ENCODE data around the gene PNLIP. TPM values are rescaled to one million over a fixed set of nuclear protein-coding genes. Genes with fewer than 3 reads are reported as not detected.

PNLIP gene
- total RNA-seq, 2 donors from 2014 or later = not detected

- no peak for ATAC-seq
- no peak overlapping the region for H3K27ac Mint-ChIP-seq
- no peak overlapping the region for H3K4me3 Mint-ChIP-seq
Measured at GRCh38 chr10:116593139-116593740, 47.5 kb downstream of the PNLIP start.

GRCh38 chr10:116594525-116595035 lies 48.8 kb downstream of the PNLIP start:
- Mint-ChIP-seq H3K27me3 (no peaks in the 10 kb centered on the region), H3K4me1 (ENCODE audit: low read depth in 2 of 2) (no peaks in the 10 kb centered on the region), H3K9me3 (no peaks in the 10 kb centered on the region), H3K36me3 (no peaks in the 10 kb centered on the region), H3K4me3 (no peak overlapping the region), H3K27ac (no peak overlapping the region)
- ATAC-seq (no peak), DNase-seq (ENCODE audit: low spot score) (no peak)

More at GRCh38 chr10:116593139-116593740, 47.5 kb downstream of the PNLIP start:
- DNase-seq (ENCODE audit: low spot score) = no peak
- Mint-ChIP-seq H3K36me3 (no peaks in the 10 kb centered on the region), H3K9me3 (no peaks in the 10 kb centered on the region), H3K4me1 (ENCODE audit: low read depth in 2 of 2) (no peaks in the 10 kb centered on the region), H3K27me3 (no peaks in the 10 kb centered on the region)

- DNase-seq (ENCODE audit: low spot score) (no peak), ATAC-seq (no peak)
- no peak overlapping the region for H3K4me3 Mint-ChIP-seq
- H3K27me3 Mint-ChIP-seq = no peaks in the 10 kb centered on the region
- H3K9me3 Mint-ChIP-seq = no peaks in the 10 kb centered on the region
- no peaks in the 10 kb centered on the region for H3K36me3 Mint-ChIP-seq
- H3K27ac Mint-ChIP-seq = no peak overlapping the region
- no peaks in the 10 kb centered on the region for H3K4me1 Mint-ChIP-seq (ENCODE audit: low read depth in 2 of 2)
Measured at GRCh38 chr10:116596062-116596461, 50.3 kb downstream of the PNLIP start.

GRCh38 chr10:116597543-116597942 lies 51.8 kb downstream of the PNLIP start:
- ATAC-seq (no peak), DNase-seq (ENCODE audit: low spot score) (no peak)
- Mint-ChIP-seq H3K27me3 (no peaks in the 10 kb centered on the region), H3K27ac (no peak overlapping the region), H3K36me3 (no peaks in the 10 kb centered on the region), H3K4me3 (no peak overlapping the region), H3K9me3 (no peaks in the 10 kb centered on the region), H3K4me1 (ENCODE audit: low read depth in 2 of 2) (no peaks in the 10 kb centered on the region)

GRCh38 chr10:116598329-116598728 lies 52.6 kb downstream of the PNLIP start:
- Mint-ChIP-seq H3K27ac (no peak overlapping the region), H3K4me3 (no peak overlapping the region), H3K36me3 (no peaks in the 10 kb centered on the region), H3K27me3 (no peaks in the 10 kb centered on the region), H3K4me1 (ENCODE audit: low read depth in 2 of 2) (no peaks in the 10 kb centered on the region), H3K9me3 (no peaks in the 10 kb centered on the region)
- no peak for ATAC-seq
- DNase-seq (ENCODE audit: low spot score) = no peak

- no peaks in the 10 kb centered on the region for H3K27me3 Mint-ChIP-seq
- no peaks in the 10 kb centered on the region for H3K9me3 Mint-ChIP-seq
- no peak overlapping the region for H3K4me3 Mint-ChIP-seq
- DNase-seq (ENCODE audit: low spot score) = no peak
- no peaks in the 10 kb centered on the region for H3K36me3 Mint-ChIP-seq
- H3K4me1 Mint-ChIP-seq (ENCODE audit: low read depth in 2 of 2) = no peaks in the 10 kb centered on the region
- H3K27ac Mint-ChIP-seq = no peak overlapping the region
- no peak for ATAC-seq
Measured at GRCh38 chr10:116599991-116600390, 54.3 kb downstream of the PNLIP start.

GRCh38 chr10:116602648-116603400 lies 57.1 kb downstream of the PNLIP start:
- Mint-ChIP-seq H3K36me3 (no peaks in the 10 kb centered on the region), H3K27ac (no peak overlapping the region)
- no peak for DNase-seq (ENCODE audit: low spot score)

GRCh38 chr10:116606061-116606483 lies 60.3 kb downstream of the PNLIP start:
- no peaks in the 10 kb centered on the region for H3K9me3 Mint-ChIP-seq
- H3K36me3 Mint-ChIP-seq = no peaks in the 10 kb centered on the region
- H3K4me3 Mint-ChIP-seq = no peak overlapping the region
- no peak for ATAC-seq
- peaks cover 12 to 19% of the 10 kb centered on the region in 2 donors for H3K27me3 Mint-ChIP-seq
- DNase-seq (ENCODE audit: low spot score) = no peak
- H3K4me1 Mint-ChIP-seq (ENCODE audit: low read depth in 2 of 2) = no peaks in the 10 kb centered on the region
- no peak overlapping the region for H3K27ac Mint-ChIP-seq

More at GRCh38 chr10:116602648-116603400, 57.1 kb downstream of the PNLIP start:
- H3K4me1 Mint-ChIP-seq (ENCODE audit: low read depth in 2 of 2) = no peaks in the 10 kb centered on the region
- H3K27me3 Mint-ChIP-seq = peaks cover 0 to 4% of the 10 kb centered on the region in 2 donors
- no peaks in the 10 kb centered on the region for H3K9me3 Mint-ChIP-seq
- no peak overlapping the region for H3K4me3 Mint-ChIP-seq
- peak in 1 of 2 donors; percentile 48 for ATAC-seq

- no peak for ATAC-seq
- H3K36me3 Mint-ChIP-seq = no peaks in the 10 kb centered on the region
- no peaks in the 10 kb centered on the region for H3K9me3 Mint-ChIP-seq
- H3K27me3 Mint-ChIP-seq = peaks cover 12 to 19% of the 10 kb centered on the region in 2 donors
- no peaks in the 10 kb centered on the region for H3K4me1 Mint-ChIP-seq (ENCODE audit: low read depth in 2 of 2)
- DNase-seq (ENCODE audit: low spot score) = no peak
- H3K4me3 Mint-ChIP-seq = no peak overlapping the region
- H3K27ac Mint-ChIP-seq = no peak overlapping the region
Measured at GRCh38 chr10:116607336-116607735, 61.6 kb downstream of the PNLIP start.

GRCh38 chr10:116608686-116609594 lies 63.2 kb downstream of the PNLIP start:
- no peaks in the 10 kb centered on the region for H3K9me3 Mint-ChIP-seq
- no peak for ATAC-seq
- no peak for DNase-seq (ENCODE audit: low spot score)
- no peaks in the 10 kb centered on the region for H3K36me3 Mint-ChIP-seq
- H3K27me3 Mint-ChIP-seq = peaks cover 12 to 19% of the 10 kb centered on the region in 2 donors
- no peak overlapping the region for H3K4me3 Mint-ChIP-seq
- H3K27ac Mint-ChIP-seq = no peak overlapping the region
- no peaks in the 10 kb centered on the region for H3K4me1 Mint-ChIP-seq (ENCODE audit: low read depth in 2 of 2)

GRCh38 chr10:116610443-116611152 lies 64.9 kb downstream of the PNLIP start:
- Mint-ChIP-seq H3K9me3 (no peaks in the 10 kb centered on the region), H3K36me3 (no peaks in the 10 kb centered on the region), H3K4me3 (no peak overlapping the region), H3K27me3 (peaks cover 12 to 19% of the 10 kb centered on the region in 2 donors), H3K4me1 (ENCODE audit: low read depth in 2 of 2) (no peaks in the 10 kb centered on the region), H3K27ac (no peak overlapping the region)
- ATAC-seq (no peak), DNase-seq (ENCODE audit: low spot score) (no peak)

GRCh38 chr10:116611153-116611545 lies 65.4 kb downstream of the PNLIP start:
- H3K27me3 Mint-ChIP-seq = peaks cover 12 to 19% of the 10 kb centered on the region in 2 donors

GRCh38 chr10:116612107-116612769 lies 66.5 kb downstream of the PNLIP start:
- Mint-ChIP-seq H3K4me3 (no peak overlapping the region), H3K27ac (no peak overlapping the region), H3K4me1 (ENCODE audit: low read depth in 2 of 2) (no peaks in the 10 kb centered on the region), H3K27me3 (peaks cover 12 to 16% of the 10 kb centered on the region in 2 donors), H3K9me3 (no peaks in the 10 kb centered on the region), H3K36me3 (no peaks in the 10 kb centered on the region)
- ATAC-seq = no peak
- DNase-seq (ENCODE audit: low spot score) = no peak

More at GRCh38 chr10:116611153-116611545, 65.4 kb downstream of the PNLIP start:
- Mint-ChIP-seq H3K4me3 (no peak overlapping the region), H3K27ac (no peak overlapping the region), H3K4me1 (ENCODE audit: low read depth in 2 of 2) (no peaks in the 10 kb centered on the region), H3K9me3 (no peaks in the 10 kb centered on the region), H3K36me3 (no peaks in the 10 kb centered on the region)
- DNase-seq (ENCODE audit: low spot score) (no peak), ATAC-seq (peak in 1 of 2 donors; percentile 25)

All from natural killer cell treated with Interleukin-12 subunit alpha and Interleukin-12 subunit beta and Interleukin-15 and Interleukin-18, amount 100 ng/mL, for 72 hours (primary cell).